Fibroblast of the conjunctiva (primary cell): Measurements from ENCODE around the gene HOXA10.
A peak's percentile ranks its signal among the peaks of the same experiment; 100 is the strongest.

ENCODE experiments used
- DNase-seq: peaks from one replicate; pipeline ENCODE4 v3.0.0-alpha.2; 2010; ENCODE audit warnings: low read depth

HOXA10 gene

DNA sequence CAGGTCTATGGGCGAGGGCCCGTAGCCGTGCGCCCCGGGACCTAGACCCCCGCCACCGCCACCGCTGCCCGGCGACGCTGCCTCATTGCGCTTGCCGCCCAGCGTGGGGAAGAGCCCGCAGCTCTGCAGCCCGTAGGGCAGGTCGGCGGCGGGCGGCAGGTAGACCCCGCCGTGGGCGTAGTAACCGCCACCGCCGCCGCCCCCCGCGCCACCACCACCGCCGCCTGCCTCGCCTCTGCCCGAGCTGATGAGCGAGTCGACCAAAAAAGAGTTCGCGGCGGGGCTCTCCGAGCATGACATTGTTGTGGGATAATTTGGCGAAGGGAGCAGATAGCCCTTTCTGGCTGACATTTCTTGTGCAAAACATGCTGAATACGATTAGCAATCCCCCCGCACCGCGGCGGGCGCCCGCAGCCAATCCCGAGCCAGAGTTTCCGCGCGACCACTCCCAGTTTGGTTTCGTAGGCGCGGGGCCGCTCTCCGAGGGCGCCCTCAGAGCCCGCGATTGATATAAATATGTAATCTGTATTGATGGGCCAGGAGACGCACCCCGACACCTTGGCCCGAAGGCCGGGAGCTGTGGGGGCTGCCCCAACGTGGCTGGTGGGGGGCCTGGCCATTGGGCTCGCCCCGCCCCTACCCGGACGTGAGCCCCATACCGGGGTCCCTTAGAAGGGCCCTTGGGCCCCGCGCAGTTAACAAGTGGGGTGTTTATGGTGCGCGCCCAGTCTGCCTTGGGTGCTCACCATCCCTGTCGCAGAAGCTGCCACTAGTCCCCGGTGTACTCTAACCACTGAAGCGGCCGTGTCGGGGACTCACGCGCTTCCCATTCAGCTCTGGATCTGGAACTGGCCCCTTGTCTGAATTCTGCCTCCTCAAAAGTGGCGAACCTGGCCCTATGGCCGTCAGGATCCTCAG, at the start of gene HOXA10:
TSS of gene HOXA10 (minus strand) at position 365 of the 918 bp plus-strand sequence. CDS start at position 351, 14 bp downstream.
- no peak for DNase-seq

DNA sequence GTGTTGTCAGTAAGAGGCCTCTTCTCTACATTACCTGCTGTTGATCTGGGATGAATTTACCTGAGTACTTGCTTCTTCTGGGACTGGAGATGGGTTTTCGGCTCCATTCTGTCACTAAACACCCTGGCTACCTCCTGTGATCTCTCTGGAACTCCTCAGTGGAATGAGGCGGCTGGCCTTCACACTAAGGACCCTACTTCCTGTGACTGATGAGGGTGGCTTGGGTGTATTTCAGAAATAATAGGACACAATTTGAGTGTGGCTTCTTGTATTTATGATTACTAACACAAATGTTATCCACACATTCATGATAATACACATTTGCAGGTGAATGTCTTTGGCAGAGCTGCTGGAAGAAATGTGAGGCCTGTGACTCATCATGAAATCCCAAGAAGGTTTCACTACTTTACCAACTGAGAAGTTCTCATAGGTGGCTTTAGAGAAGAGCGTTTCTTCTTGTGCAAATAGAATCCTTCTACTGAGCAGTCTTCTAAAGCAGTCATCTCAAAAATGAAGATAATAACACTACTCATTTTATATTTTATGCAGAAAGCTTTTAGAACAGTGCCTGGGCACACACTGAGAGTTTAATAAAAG, 47.2 kb upstream of the HOXA10 start:
- DNase-seq, result no peak

- DNase-seq, result no peak
These were observed 46.4 kb upstream of the HOXA10 start for GRCh38 chr7:27220440-27220955.

DNA sequence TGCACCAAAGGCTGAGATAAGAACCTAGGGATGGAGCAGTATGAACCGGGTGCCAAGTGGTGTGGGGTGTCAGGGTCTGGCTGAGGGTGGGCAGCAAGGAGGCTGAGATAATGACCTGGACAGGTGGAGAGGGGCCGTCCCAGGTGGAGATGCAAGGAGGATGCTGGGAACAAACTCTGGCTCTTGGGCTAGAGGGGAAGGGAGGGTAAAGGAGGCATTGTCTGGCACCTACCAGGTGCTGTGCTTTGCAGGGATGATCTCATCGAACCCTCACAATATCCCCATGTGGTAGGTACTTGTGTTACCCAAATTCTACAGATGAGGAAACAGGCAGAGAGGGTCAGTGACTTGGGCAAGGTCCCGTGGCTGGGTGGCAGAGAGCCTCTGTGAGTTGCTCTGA, 45.7 kb upstream of the HOXA10 start:
- no peak for DNase-seq

- no peak for DNase-seq
These were observed 43.8 kb upstream of the HOXA10 start for GRCh38 chr7:27217951-27218350.

GRCh38 chr7:27215356-27215755, 41.2 kb upstream of the HOXA10 start:
- no peak for DNase-seq

DNA sequence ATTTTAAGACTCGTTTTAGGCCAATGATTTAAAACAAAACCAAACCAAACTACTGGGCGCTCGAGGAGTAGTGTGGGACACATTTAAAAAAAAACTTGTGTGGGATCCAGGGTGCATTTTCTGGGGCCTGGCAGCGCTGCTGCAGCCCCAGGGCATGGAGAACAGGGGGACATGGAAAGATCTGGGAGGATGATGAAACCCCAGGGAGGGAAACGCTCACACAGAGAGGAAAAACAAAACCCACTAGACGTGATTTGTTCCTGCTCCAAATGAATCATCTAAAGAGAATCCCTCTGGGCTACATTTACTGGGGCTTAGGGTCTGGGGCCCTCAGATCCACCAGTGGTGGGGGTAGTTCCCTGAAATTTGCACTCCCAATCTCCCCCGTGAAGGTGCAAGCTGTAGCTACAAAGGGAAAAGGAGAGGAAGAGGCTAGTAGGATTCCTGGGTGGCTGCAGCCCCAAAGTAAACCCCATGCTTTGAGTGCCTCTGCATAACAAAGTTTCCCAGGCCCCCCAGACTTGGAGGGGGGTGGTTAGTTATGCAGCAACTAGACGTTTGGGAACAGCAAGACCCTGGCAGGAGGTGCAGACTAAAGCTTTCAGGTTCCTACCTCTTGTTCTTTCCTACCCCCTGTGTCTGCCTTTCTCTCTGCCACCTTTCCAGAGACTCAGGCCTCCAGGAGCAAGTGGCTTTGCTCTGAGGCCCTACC, 40.3 kb upstream of the HOXA10 start:
- DNase-seq, result no peak

- DNase-seq, result no peak
These were observed 39.5 kb upstream of the HOXA10 start for GRCh38 chr7:27213433-27214238.

- DNase-seq, result no peak
These were observed 38.6 kb upstream of the HOXA10 start for GRCh38 chr7:27212497-27213432.

- no peak for DNase-seq
These were observed 37.7 kb upstream of the HOXA10 start for GRCh38 chr7:27211764-27212204.

GRCh38 chr7:27211084-27211446, 36.9 kb upstream of the HOXA10 start:
- no peak for DNase-seq

GRCh38 chr7:27210441-27211083, 36.4 kb upstream of the HOXA10 start:
- DNase-seq, result peak; percentile 5

- DNase-seq, result no peak
These were observed 35.9 kb upstream of the HOXA10 start for GRCh38 chr7:27209933-27210440.

DNA sequence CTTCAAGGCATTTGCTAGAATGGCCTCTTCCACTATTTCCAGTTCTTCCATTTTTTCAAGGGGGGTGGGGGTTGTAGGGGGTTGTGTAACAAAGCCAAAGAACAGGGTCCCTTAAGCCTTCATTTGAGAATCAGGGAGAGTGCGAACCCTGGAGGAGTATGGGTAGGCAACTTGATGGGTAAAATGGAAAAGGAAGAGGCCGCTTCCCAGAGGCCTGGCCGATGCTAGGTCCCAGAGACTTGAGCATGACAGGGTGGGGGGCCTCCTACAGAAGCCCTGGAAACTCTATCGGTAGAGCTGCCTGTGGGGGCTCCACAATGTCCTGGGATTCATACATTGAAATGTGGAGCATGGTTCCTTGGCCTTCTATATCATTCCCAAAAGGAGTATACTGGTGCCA, 34.9 kb upstream of the HOXA10 start:
- no peak for DNase-seq

DNA sequence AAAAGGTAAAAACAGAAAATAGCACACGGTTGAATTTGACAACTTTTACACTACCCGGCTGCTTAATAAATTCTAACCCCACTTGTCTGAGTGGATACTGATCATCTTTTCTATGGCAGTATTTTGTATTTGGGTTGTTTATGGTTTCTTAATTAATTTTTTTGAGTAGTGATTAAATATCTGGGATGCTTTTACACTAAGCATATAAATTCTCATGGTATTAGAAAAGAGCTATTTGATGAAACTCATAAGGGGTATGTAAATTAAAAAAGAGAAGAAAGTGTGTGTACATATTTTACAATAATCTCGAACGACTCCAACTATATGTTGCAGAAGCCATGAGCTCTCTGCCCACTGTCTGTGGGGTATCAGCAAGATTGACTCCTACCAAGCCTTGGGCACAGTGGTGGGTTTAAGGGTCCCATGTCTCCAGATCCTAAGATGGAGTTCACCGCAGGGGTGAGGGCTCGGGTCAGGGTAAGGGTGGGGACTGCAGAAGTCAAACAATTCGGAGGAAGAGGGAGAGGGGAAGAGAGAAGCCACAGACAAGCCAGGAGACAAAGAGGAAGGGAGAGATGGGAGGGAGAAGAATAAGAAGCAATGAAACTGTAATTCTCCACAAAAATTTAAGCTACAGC, 33.3 kb upstream of the HOXA10 start:
- no peak for DNase-seq

GRCh38 chr7:27205325-27206280, 31.5 kb upstream of the HOXA10 start:
- no peak for DNase-seq

GRCh38 chr7:27204851-27205322, 30.8 kb upstream of the HOXA10 start:
- DNase-seq, result no peak

GRCh38 chr7:27203964-27204594, 30.0 kb upstream of the HOXA10 start:
- DNase-seq, result no peak
